ENCODE results near the gene MT1X. TPM values are rescaled to one million over a fixed set of nuclear protein-coding genes. Genes with fewer than 3 reads are reported as not detected.
A peak's percentile ranks its signal among the peaks of the same experiment; 100 is the strongest.

Gene MT1X
- total and polyA plus RNA-seq, 2 of the 13 experiments (the other 11 are each of a cell fraction or from before 2014, with no cell fraction given) = 19.7 to 288 TPM

GRCh38 chr16:56681939-56682702 is at the start of gene MT1X (continued):
- no peak for TF ChIP-seq FIP1L1 (IDR thresholded peaks at IDR 0.05; ENCODE audit: borderline replicate concordance, insufficient read depth, low read depth, low read length)
- TF ChIP-seq ZNF556 (CRISPR knock-in tag; IDR thresholded peaks at IDR 0.05; ENCODE audit: borderline replicate concordance) = no peak
- TF ChIP-seq KMT2B (CRISPR knock-in tag; IDR thresholded peaks at IDR 0.05) = peak; percentile 81; the same call in 1 of the 2 replicates
- TF ChIP-seq ZNF205 (CRISPR knock-in tag; IDR thresholded peaks at IDR 0.05) = no peak
- TF ChIP-seq BRCA1 (CRISPR knock-in tag; IDR thresholded peaks at IDR 0.05) = peak; percentile 50; the same call in 1 of the 2 replicates
- peak; percentile 42; the same call in 1 of the 2 replicates for TF ChIP-seq ONECUT2 (CRISPR knock-in tag; IDR thresholded peaks at IDR 0.05)
- peak; percentile 43; the same call in 1 of the 2 replicates for TF ChIP-seq ETV5 (CRISPR knock-in tag; IDR thresholded peaks at IDR 0.05; ENCODE audit: borderline replicate concordance)
- no peak for TF ChIP-seq KLF13 (CRISPR knock-in tag; IDR thresholded peaks at IDR 0.05)
- TF ChIP-seq HOXA9 (CRISPR knock-in tag; IDR thresholded peaks at IDR 0.05; ENCODE audit: borderline replicate concordance) = 0 out of 2 replicates have a peak, but pooled peaks have one; percentile 26
- TF ChIP-seq HOXA7 (CRISPR knock-in tag; IDR thresholded peaks at IDR 0.05) = no peak
- TF ChIP-seq AGO1 (IDR thresholded peaks at IDR 0.05; ENCODE audit: low read depth, low read length, poor library complexity, severe bottlenecking) = no peak
- no peak for TF ChIP-seq AHR (CRISPR knock-in tag; IDR thresholded peaks at IDR 0.05)
- TF ChIP-seq MAZ (IDR thresholded peaks at IDR 0.05; ENCODE audit: borderline replicate concordance, low read depth, low read length) = peak; percentile 60; the same call in 1 of the 2 replicates
- TF ChIP-seq MAZ (CRISPR knock-in tag; IDR thresholded peaks at IDR 0.05; ENCODE audit: low read depth) = peak; percentile 43; the same call in 1 of the 2 replicates
- TF ChIP-seq EP300 (IDR thresholded peaks at IDR 0.05; ENCODE audit: low read depth in 2 of 2, low read length in 2 of 2) = peak in 1 of 2 experiments; percentile 45; a peak in 1 of 4 replicates
- no peak for TF ChIP-seq EP300 (CRISPR knock-in tag; IDR thresholded peaks at IDR 0.05; ENCODE audit: borderline replicate concordance)
- no peak for TF ChIP-seq ELF4 (CRISPR knock-in tag; IDR thresholded peaks at IDR 0.05; ENCODE audit: borderline replicate concordance)
- peak; percentile 57; the same call in 1 of the 2 replicates for TF ChIP-seq CCDC6 (CRISPR knock-in tag; IDR thresholded peaks at IDR 0.05)
- no peak for TF ChIP-seq CBX1 (IDR thresholded peaks at IDR 0.05; ENCODE audit: low read depth)
- TF ChIP-seq KAT7 (CRISPR knock-in tag; IDR thresholded peaks at IDR 0.05; ENCODE audit: borderline replicate concordance) = peak; percentile 78; the same call in 1 of the 2 replicates
- TF ChIP-seq NR2F1 (CRISPR knock-in tag; IDR thresholded peaks at IDR 0.05) = no peak
- no peak for TF ChIP-seq ZBTB7A (CRISPR knock-in tag; IDR thresholded peaks at IDR 0.05)
- peak; percentile 36; the same call in 1 of the 2 replicates for TF ChIP-seq KLF11 (CRISPR knock-in tag; IDR thresholded peaks at IDR 0.05)
- TF ChIP-seq ZNF430 (CRISPR knock-in tag; IDR thresholded peaks at IDR 0.05) = no peak
- peak; percentile 61; the same call in 1 of the 2 replicates for TF ChIP-seq ERF (CRISPR knock-in tag; IDR thresholded peaks at IDR 0.05)
- no peak for TF ChIP-seq ZMAT5 (CRISPR knock-in tag; IDR thresholded peaks at IDR 0.05; ENCODE audit: borderline replicate concordance, low read depth)
- TF ChIP-seq PRPF4 (IDR thresholded peaks at IDR 0.05; ENCODE audit: low read depth, low read length, poor library complexity, severe bottlenecking) = no peak

Data from HepG2 (cell line).